Skeletal muscle cell (primary cell): ENCODE results near the gene IL19.

Source experiments
- DNase-seq: peaks from one replicate; pipeline ENCODE4 v3.0.0-alpha.2; 2010; ENCODE audit warnings: low read depth
- H3K4me3 ChIP-seq: 2 replicates; pipeline ENCODE4 v1.5.1; 2011; ENCODE audit warnings: low read depth, mild to moderate bottlenecking, control low read depth, low read length, moderate library complexity

IL19 gene

DNA sequence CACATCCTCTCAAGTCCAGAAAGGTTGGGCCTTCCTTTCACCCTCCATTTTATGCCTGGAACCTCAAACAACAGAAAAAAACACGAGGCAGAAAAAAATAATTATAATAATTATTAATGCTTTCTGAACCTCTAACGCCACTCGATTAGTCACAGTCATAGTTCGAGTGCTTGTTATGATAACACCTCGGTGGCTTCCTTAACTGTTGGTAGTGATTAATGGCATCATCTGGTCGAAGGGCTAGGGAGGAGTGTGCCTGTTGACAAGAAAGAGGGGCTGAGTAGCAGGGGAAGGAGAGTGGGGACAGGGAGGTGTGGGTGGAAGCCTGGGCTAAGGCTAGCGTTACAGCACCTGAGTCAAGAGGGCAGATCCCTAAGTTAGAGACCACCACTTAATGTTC, 23.0 kb downstream of the IL19 start:
- H3K4me3 ChIP-seq = no peak overlapping the region
- DNase-seq = no peak

DNA sequence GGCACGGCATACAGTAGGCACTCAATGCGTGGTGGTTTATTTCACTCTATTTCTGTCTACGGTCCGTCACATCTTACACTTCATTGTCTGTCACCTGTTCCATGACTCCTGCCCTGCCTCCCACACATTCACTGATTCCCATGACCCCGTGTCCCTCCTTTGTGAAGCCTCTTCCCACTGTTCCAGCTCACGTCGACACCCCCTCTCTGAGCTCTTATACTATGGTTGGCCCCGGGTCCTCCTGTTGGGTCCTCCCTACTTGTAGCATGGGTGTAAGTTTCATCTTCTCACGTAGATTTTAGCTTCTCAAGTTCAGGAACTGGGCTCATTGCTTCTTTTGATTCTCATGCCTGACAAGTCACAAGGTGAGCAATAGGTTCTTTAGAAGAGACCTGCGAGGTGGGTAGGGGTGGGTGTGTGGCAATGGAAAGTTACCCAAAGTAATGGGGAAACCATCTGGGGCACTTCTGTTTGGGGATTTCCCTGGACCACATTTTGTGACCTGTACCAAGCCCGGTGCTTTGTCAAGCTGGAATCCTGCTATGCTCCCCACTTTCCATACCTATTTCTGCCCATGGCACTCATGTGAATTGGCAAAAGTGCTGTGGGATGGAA, 23.8 kb downstream of the IL19 start:
- no peak for DNase-seq

DNA sequence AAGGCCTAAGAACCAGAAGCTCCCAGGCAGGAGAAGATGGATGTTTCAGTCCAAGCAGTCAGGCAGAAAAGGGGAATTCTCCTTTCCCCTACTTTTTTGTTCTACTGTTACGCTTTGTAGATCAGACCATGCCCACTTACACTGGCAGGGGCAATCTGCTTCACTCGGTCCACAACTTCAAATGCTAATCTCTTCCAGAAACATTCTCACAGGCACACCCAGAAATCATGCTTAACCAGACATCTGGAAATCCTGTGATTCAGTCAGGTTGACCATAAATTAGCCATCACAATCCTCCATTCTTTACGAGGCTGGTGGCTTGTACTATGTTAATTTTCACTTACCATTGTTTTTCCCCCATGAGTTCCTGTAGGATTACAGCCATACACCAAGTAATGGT, 25.5 kb downstream of the IL19 start:
- no peak for DNase-seq
- H3K4me3 ChIP-seq = no peak overlapping the region

More for the DNA sequence above, 23.8 kb downstream of the IL19 start:
- no peak overlapping the region for H3K4me3 ChIP-seq

DNA sequence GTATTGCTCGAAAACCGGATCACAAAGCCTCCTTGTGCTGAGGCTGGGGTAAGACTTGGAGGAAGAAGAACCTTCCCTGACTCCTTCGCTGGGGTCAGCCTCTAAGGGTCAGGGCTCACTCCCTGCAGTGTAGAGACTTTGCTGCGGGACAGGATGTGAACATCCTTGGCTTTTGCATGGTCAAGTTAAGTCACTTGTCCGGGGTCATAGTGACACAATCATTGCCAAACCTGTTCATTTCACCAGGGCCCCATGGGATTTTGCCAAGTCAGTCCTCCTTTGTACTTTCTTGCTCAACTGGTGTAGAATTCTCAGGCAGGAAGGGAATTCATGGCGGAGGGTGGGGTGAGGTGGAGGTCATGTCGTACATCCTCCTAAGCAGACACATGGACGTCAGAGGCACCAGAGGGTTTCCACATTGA, 26.4 kb downstream of the IL19 start:
- no peak for DNase-seq
- no peak overlapping the region for H3K4me3 ChIP-seq

DNA sequence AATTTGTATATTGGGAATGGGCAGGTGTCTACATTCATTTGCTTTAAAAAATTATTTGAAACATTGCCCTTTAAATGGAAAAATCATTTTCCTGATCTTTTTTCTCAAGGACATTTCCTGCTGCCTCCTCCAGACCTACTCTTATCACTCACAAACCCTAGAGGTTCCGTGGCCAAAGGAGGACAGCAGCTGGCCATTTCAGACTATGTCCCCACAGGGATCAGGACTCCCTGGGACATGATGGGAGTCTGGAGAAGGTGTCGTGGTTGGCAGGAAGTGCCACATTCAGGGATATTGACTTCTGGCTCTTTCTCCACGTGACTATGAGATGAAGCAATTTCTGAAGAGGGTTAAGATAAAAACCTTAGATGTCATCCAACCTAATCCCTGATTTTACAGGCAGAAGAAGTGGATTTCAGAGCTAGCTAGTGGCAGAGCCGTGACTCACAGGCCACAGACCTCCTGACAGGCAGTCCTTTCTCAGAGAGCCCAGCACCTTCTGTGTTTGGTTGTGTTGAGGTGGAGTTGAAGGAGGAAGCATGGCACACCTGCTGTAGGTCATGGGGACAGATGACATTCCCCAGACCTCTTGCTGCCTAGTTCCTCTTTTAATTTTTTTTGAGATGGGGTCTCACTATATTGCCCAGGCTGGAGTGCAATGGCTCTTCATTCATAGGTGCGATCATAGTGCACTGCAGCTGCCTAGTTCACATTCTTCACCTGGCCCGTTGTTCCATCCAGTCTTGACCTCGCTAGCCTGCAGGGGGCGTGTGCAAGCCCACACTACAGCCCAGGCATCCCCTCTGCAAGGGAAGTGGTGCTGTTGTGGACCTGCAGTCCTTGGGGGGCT, 27.2 kb downstream of the IL19 start:
- H3K4me3 ChIP-seq = no peak overlapping the region
- no peak for DNase-seq

DNA sequence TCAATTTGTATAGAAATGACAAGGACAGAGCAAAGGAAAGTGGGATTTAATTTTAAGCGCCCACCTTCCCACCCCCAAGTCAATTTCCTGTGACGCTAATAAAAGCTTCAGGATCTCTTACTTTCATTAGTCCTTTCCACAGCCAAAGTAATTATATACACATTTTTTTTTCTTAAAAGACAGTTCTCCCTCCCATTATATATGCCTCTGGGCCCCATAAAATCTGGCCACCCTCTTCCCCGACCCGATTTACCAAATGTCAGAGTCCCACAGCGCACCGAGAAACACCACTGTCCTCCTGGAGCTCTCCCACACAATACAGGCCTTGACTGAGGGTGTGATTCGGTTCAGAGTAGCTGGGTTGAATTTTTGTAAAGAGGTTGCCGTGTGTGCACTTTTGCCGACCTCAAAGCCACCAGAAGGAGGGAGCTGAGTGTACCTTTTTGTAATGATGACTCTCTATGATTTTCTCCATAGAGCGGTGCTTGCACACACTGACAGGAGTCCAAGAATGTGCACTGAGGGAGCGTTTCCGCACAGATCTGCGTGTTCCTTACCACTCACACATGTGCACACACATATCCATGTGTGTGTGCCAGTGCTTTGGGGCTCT, 27.9 kb downstream of the IL19 start:
- no peak overlapping the region for H3K4me3 ChIP-seq
- no peak for DNase-seq

DNA sequence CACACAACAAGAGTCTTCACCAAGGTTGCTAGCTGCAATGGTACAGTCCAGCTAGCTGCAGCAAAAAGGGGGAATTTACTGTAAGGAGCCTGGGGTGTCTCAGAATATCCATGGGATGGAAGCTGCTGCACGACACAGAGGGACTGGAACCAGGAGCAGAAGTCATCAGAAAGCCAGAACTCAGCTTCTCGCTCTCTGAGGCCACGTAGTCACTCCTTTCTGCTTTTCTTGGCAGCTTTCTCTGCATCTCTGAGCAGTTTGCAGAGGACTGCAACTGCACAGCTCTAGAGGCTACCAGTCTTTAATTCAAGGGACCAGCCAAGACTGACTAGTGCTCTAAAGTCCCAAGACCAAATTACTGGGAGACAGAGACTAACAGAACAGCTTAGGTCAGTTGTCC, 28.7 kb downstream of the IL19 start:
- DNase-seq = no peak
- no peak overlapping the region for H3K4me3 ChIP-seq

DNA sequence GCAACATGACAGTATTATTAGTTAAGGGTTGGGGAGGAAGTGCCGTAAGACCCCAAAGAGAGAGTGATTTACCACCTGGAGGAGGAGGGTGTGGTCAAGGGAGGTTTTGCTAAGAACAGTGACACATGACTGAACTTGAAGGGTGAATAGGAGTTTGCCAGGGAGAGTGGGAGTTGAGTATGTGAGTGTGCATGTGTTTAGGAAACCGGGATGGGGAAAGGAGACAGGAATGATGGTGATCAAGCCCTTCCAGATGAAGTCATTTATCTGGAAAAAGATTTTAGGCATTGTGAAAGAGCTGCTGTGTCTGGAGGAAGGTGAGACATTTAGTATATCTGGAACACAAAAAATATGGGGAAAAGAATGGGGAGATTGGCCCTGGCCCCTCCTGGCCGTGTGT, 29.8 kb downstream of the IL19 start:
- no peak for DNase-seq
- no peak overlapping the region for H3K4me3 ChIP-seq

DNA sequence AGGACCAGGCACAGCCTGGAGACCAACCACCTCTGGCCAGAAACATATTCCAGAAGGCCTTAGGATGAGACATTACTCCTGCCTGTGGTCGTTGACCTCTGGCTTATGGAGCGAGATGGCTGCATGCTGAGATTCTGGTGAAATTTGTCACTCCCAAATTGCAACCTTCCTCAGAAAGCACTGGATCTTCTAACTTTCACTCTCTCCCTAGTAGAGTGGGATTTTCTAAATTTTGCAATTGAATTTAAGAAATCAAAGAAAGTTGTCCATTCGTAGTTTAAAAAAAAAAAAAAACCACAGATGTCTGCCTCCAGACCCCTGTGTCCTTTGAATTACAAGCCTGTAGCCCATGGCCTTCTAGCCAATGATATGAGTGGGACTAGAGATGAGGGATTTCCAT, 30.3 kb downstream of the IL19 start:
- H3K4me3 ChIP-seq = no peak overlapping the region
- DNase-seq = no peak

DNA sequence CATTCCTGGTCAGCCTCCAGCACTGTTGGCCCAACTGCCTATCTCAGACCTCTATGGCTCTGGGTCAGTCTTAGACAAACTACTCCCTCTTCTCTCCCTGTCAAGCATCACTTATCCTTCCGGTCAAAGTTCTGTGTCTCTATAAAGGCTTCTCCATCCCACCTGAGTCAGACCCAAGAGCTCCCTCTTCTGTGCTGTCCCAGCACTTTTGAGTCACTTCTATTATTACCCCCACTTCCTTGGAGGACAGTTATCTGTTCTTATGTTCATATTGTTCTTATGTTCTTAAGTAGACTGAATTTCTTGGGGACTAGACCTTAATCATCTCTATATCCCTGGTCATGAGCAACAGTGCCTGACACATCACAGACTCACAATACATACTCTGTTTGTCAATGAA, 30.9 kb downstream of the IL19 start:
- no peak for DNase-seq
- no peak overlapping the region for H3K4me3 ChIP-seq

DNA sequence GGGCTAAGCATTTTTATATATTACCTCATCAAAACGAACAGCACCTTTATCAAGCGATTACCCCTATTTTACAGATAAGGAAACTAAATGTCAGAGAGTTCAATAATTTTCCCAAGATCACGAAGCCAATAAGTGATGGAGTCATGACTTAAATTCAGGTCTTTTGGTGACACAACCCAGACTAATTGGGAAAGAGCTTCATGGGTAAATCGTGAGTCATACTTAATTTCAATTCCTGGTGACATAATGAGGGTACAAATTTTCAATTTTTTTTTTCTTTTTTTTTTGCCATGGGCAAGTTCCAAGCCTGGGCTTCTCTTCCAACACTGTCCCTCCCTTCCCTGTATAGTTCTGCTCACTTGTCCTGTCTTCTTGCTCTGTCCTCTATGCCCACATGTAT, 31.8 kb downstream of the IL19 start:
- DNase-seq = no peak

DNA sequence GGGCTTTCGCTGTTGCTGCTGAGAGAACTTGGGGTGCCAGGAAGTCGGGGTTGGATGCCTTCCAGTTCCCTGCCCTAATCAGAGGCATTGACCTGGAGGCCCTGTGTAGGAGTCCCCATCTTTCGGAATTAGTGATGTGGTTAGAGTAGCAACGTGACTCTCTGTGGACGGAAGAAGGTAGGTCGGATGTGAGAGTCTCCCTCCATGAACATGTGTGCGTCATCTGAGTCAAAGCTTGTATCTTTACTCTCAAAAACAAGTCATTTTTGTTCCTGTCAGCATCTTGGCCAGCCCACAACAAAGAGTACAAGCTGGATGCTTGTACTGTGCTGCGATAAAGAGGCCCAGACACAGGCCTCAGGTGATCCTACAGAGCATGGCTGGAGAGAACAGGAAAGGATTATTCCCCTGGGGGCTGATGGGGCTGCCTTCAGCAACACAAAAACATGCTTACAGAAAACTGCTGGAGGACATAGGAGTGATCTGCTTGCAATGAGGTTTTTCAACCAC, 32.7 kb downstream of the IL19 start:
- no peak for DNase-seq
- no peak overlapping the region for H3K4me3 ChIP-seq

More for the DNA sequence above, 31.8 kb downstream of the IL19 start:
- H3K4me3 ChIP-seq = no peak overlapping the region

DNA sequence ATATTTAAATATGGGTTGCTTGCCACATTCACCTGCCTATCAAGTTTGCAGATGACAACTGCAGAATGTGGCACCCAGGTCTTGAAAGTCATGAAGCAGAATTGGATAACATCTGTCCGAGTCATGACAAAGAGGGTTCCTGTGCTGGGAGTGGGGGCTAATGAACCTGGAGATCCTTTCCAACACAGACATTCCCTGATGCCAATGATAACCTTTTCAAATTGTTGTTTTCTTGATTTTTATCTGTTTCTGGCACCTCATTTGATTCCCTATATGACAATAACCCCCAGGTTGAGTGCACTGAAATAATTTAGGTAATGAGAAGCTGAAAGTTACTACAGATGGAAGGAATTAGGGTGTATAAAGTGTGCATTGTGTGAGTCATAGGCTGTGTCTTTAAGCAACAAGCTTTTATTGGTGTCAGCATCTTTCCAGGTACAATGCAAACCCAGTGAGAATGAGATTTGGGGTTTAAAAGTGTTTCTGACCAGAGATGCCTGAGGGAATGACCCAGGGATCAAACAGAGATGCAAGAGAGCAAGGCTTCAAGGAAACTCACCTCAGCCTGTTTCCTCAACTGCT, 33.7 kb downstream of the IL19 start:
- DNase-seq = no peak
- no peak overlapping the region for H3K4me3 ChIP-seq

DNA sequence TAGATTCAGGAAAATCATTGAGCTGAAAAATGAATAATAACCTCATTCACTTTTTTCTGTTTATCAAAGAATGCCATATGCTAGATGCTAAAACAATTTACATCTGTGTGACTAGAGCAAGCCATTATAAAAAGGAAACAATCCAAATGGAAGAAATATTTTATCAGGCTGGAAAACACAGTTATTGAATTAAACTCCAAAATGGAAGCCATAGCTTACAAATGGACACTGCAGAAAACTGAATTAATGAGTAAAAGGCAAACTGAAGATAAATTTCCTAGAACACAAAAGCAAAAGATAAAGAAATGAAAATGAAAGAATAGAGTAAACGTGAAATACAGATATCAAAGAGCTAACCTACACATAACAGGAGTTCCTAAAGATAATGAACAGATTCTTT, 34.8 kb downstream of the IL19 start:
- no peak overlapping the region for H3K4me3 ChIP-seq
- no peak for DNase-seq

DNA sequence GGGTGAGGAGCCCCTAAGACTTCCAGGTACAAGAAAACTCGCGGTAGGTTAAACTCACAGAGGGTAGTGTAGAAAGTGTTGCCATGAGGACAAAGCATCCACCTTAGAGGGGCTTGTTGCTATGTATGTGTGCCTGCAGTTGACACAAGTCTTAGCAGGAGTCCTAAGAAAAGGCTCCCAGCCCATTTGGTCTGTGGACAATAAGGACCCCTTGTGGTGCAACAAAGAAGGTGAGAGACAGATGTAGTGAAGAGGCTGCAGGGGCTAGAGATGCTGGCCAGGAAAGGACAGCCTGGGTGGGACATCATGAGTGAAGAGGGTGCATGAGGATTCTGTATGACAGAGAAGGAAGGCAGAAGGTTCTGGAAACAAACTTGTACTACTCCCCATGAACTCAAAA, 38.0 kb downstream of the IL19 start:
- no peak for DNase-seq
- H3K4me3 ChIP-seq = no peak overlapping the region

DNA sequence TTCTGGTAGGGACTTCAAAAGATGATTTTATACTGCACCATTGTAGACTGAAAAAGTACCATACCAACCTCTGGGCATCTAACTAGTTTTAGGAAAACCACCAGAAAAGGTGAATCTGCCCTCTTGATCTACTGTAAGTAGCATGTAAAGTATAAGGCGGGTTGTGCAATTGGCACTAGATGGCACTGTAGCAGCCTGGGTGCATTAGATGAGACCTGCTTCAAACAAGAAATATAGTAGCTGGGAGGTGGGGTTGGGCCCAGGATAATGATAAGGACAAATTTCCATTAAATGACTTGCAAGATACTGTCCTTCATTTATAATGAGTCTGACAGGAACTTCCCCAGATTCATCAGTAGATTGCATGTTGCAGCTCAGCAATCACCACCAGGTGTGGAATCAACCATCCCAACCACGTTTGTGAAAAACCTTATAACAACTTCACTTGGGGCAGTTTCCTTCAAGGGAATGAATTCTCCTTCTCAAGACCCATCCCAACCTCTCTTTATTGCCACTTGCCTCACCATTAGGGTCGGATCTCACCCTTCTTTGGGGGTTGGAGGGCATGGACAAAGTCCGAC, 39.0 kb downstream of the IL19 start:
- no peak for DNase-seq
- H3K4me3 ChIP-seq = no peak overlapping the region

DNA sequence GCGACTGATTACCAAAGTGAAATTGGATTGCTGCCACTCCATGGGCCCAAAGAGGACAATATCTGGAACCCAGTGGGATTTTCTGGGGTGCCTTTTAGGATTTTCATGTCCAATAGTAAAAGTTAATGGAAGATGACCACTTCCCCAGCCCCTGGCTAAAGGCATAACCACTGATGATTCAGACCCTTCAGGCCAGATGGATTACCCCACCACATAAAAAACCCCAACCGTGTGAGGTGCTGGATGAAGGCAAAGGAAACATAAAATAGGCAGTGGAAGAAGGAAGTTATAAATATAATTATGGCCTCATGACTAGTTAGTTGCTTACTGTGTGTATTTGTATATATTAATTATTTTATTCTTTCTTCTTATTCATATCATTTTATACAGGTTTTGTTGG, 41.9 kb downstream of the IL19 start:
- no peak for DNase-seq

DNA sequence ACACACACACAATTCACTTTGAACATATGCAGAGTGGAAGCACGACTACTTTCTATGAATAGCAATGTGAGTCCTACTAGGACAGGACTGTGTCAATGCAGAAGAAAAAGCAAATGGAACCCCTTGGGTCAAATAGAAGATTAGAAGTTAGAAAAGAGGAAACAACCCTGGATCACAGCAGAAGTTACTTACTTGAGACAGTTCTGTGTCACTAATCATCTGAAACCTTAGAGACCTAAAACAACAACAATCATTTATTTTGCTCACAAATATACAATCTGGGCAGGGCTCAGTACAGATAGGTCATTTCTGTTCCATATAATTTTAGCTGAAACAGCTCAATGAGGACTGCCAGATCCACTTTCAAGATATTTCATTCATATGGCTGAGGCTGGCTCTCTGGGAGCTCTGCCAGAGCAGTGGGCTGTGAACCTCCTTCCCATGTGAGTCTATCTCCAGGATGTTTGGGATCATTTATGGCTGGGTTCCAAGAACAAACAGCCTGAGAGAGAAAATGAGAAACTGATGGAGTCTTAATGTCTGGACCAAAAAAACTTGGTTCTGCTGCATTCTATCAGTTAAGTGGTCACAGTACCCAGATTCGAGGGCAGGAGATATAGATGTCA, 44.3 kb downstream of the IL19 start:
- H3K4me3 ChIP-seq = no peak overlapping the region
- DNase-seq = peak; percentile 71

More for the DNA sequence above, 41.9 kb downstream of the IL19 start:
- H3K4me3 ChIP-seq = no peak overlapping the region
